Liver (tissue), 9 donors: Measurements from ENCODE around the gene PDZD2. TPM values are rescaled to one million over a fixed set of nuclear protein-coding genes. Genes with fewer than 3 reads are reported as not detected.

Source experiments
- DNase-seq: peaks from one replicate; pipeline ENCODE4 v3.0.0-alpha.2; 2017; ENCODE audit warnings: low spot score
- H3K27ac ChIP-seq, 2 donors: one replicate each; pipeline ENCODE4 v1.7.0; 2013; ENCODE audit warnings: inconsistent platforms in 2 of 2, low read length in 2 of 2, control low read depth in 1 of 2, low read depth in 1 of 2, mild to moderate bottlenecking in 1 of 2
- H3K27me3 ChIP-seq, 4 donors: one replicate each; pipeline versions ENCODE4 v1.6.1 to v1.7.0; 2013; ENCODE audit warnings: low read length in 3 of 4, inconsistent platforms in 1 of 4, mild to moderate bottlenecking in 1 of 4, moderate library complexity in 1 of 4; ENCODE audit not compliant: control insufficient read depth in 4 of 4, insufficient read depth in 4 of 4
- H3K36me3 ChIP-seq, 4 donors: one replicate each; pipeline versions ENCODE4 v1.6.1 to v1.7.0; 2013; ENCODE audit warnings: low read length in 3 of 4, mild to moderate bottlenecking in 3 of 4, low read depth in 1 of 4, moderate library complexity in 1 of 4; ENCODE audit not compliant: control insufficient read depth in 4 of 4, insufficient read depth in 3 of 4
- H3K4me1 ChIP-seq, 4 donors: one replicate each; pipeline versions ENCODE4 v1.6.1 to v1.7.0; 2013; ENCODE audit warnings: low read length in 3 of 4, mild to moderate bottlenecking in 3 of 4, moderate library complexity in 1 of 4; ENCODE audit not compliant: control insufficient read depth in 4 of 4, insufficient read depth in 4 of 4
- H3K4me3 ChIP-seq, 3 donors: one replicate each; pipeline versions ENCODE4 v1.6.1 to v1.7.0; 2013; ENCODE audit warnings: low read length in 3 of 3, control low read depth in 1 of 3, low read depth in 1 of 3, mild to moderate bottlenecking in 1 of 3
- H3K9ac ChIP-seq, 2 donors: one replicate each; pipeline ENCODE4 v1.7.0; 2013; ENCODE audit warnings: low read length in 2 of 2, mild to moderate bottlenecking in 2 of 2, moderate library complexity in 2 of 2, control low read depth in 1 of 2, low read depth in 1 of 2
- H3K9me3 ChIP-seq, 4 donors: one replicate each; pipeline versions ENCODE4 v1.6.1 to v1.7.0; 2013; ENCODE audit warnings: low read length in 3 of 4; ENCODE audit not compliant: control insufficient read depth in 4 of 4
- EGR1 ChIP-seq, 2 donors: IDR thresholded peaks; 2 replicates each; pipeline ENCODE4 v1.6.1; 2016 to 2018; ENCODE audit warnings: antibody characterized with exemption in 2 of 2, low read depth in 2 of 2
- FOXA1 ChIP-seq: IDR thresholded peaks from 2 replicates; pipeline ENCODE4 v1.6.1; 2016; ENCODE audit warnings: antibody characterized with exemption
- FOXA2 ChIP-seq: IDR thresholded peaks from 2 replicates; pipeline ENCODE4 v1.6.1; 2016; ENCODE audit warnings: antibody characterized with exemption
- GABPA ChIP-seq, 2 donors: IDR thresholded peaks in 1 of 2; conservative IDR thresholded peaks in 1 of 2; 2 replicates each; pipeline ENCODE4 v1.6.1; 2016; ENCODE audit warnings: antibody characterized with exemption in 2 of 2, mild to moderate bottlenecking in 1 of 2, moderate library complexity in 1 of 2
- HNF4A ChIP-seq, 2 donors: conservative IDR thresholded peaks; 2 replicates each; pipeline ENCODE4 v1.6.1; 2016; ENCODE audit warnings: antibody characterized with exemption in 2 of 2, mild to moderate bottlenecking in 2 of 2
- HNF4G ChIP-seq: IDR thresholded peaks from 2 replicates; pipeline ENCODE4 v1.6.1; 2016; ENCODE audit warnings: antibody characterized with exemption
- JUND ChIP-seq, 2 donors: IDR thresholded peaks; 2 replicates each; pipeline ENCODE4 v1.6.1; 2016; ENCODE audit warnings: antibody characterized with exemption in 2 of 2
- NR2F2 ChIP-seq: IDR thresholded peaks from 2 replicates; pipeline ENCODE4 v1.6.1; 2016; ENCODE audit warnings: antibody characterized with exemption
- RAD21 ChIP-seq, 2 donors: IDR thresholded peaks; 2 replicates each; pipeline ENCODE4 v1.6.1; 2016; ENCODE audit warnings: antibody characterized with exemption in 2 of 2, mild to moderate bottlenecking in 2 of 2
- RXRA ChIP-seq, 2 donors: IDR thresholded peaks; 2 replicates each; pipeline ENCODE4 v1.6.1; 2017 to 2018; ENCODE audit warnings: antibody characterized with exemption in 2 of 2, mild to moderate bottlenecking in 1 of 2
- SP1 ChIP-seq: IDR thresholded peaks from 2 replicates; pipeline ENCODE4 v1.6.1; 2018; ENCODE audit warnings: antibody characterized with exemption, mild to moderate bottlenecking
- TAF1 ChIP-seq: conservative IDR thresholded peaks from 2 replicates; pipeline ENCODE4 v1.6.1; 2016; ENCODE audit warnings: antibody characterized with exemption, mild to moderate bottlenecking
- YY1 ChIP-seq: IDR thresholded peaks from 2 replicates; pipeline ENCODE4 v1.6.1; 2016; ENCODE audit warnings: antibody characterized with exemption, mild to moderate bottlenecking
- WGBS: extraction: QIAGEN DNeasy Blood & Tissue Kit; methylation state at CpG from one replicate; pipeline ENCODE4 v1.1.7; 2013; 5-methylcytosine and 5-hydroxymethylcytosine counted together
- polyA plus RNA-seq, 2 donors: library from polyadenylated mRNA; stranded (reverse) in 1 of 2; unstranded in 1 of 2; fragments of 200-250 nt in 1 of 2; fragments of >200 nt in 1 of 2; fragmentation: Nextera tagmentation in 1 of 2; extraction: Ambion mirVana in 1 of 2; gene quantifications; one replicate each; pipeline versions ENCODE4 v1.2.1 to v1.2.3, GENCODE V29; 2013 to 2015
- total RNA-seq, 2 donors: library from RNA; depleted of rRNA; stranded (reverse); fragments of >200 nt; gene quantifications; one replicate each; pipeline ENCODE4 v1.2.3, GENCODE V29; 2014
- TF ChIP-seq, protein P1 (sequence below): IDR thresholded peaks from 2 replicates; pipeline ENCODE4 v1.6.1; 2016; ENCODE audit warnings: antibody characterized with exemption
- TF ChIP-seq, protein P2 (sequence below): fragments of 150-350 bp; IDR thresholded peaks from 2 replicates; pipeline ENCODE4 v1.5.1; 2017; ENCODE audit warnings: improper control_type of control experiment, low read depth, low read length; ENCODE audit not compliant: missing input control
- TF ChIP-seq, protein P3 (sequence below): IDR thresholded peaks from 2 replicates; pipeline ENCODE4 v1.6.1; 2016; ENCODE audit warnings: antibody characterized with exemption, mild to moderate bottlenecking
- donor health status: healthy.
- donor health status: healthy.
- donor health status: healthy.
- donor health status: healthy.
- donor health status: healthy.

The PDZD2 gene
- total and polyA plus RNA-seq, 4 donors = 0.27 to 1.1 (median 0.54) TPM

DNA sequence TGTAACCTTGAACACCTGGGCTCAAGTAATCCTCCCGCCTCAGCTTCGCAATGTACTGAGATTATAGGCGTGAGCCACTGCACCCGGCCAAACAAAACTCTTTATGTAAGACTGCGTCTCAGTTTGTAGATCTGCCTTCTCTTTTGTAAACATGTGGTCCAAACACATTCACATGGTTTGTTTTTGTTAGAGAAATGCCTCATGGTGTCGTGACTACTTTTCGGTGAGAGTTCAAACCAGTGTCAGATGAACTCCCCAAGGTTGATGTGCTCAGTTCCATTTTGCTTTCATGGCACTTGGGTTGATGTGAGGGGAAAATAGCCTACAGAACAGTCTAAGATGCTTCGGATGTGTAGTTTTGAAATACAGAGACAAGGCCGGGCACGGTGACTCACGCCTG lies 303.6 kb downstream of the PDZD2 start:
- 85% methylated on average over 11 of the region's 11 CpGs for WGBS
- TF ChIP-seq RAD21 (IDR thresholded peaks at IDR 0.05) = no peak
- TF ChIP-seq YY1 = no peak
- TF ChIP-seq HNF4A (conservative IDR thresholded peaks at IDR 0.05) = no peak
- no peak for TF ChIP-seq NR2F2
- TF ChIP-seq EGR1 (IDR thresholded peaks at IDR 0.05; ENCODE audit: low read depth in 2 of 2) = no peak
- TF ChIP-seq, protein P1, sequence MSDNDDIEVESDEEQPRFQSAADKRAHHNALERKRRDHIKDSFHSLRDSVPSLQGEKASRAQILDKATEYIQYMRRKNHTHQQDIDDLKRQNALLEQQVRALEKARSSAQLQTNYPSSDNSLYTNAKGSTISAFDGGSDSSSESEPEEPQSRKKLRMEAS = no peak
- TF ChIP-seq, protein P2, sequence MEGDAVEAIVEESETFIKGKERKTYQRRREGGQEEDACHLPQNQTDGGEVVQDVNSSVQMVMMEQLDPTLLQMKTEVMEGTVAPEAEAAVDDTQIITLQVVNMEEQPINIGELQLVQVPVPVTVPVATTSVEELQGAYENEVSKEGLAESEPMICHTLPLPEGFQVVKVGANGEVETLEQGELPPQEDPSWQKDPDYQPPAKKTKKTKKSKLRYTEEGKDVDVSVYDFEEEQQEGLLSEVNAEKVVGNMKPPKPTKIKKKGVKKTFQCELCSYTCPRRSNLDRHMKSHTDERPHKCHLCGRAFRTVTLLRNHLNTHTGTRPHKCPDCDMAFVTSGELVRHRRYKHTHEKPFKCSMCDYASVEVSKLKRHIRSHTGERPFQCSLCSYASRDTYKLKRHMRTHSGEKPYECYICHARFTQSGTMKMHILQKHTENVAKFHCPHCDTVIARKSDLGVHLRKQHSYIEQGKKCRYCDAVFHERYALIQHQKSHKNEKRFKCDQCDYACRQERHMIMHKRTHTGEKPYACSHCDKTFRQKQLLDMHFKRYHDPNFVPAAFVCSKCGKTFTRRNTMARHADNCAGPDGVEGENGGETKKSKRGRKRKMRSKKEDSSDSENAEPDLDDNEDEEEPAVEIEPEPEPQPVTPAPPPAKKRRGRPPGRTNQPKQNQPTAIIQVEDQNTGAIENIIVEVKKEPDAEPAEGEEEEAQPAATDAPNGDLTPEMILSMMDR = no peak
- no peak for TF ChIP-seq JUND (IDR thresholded peaks at IDR 0.05)
- TF ChIP-seq, protein P3, sequence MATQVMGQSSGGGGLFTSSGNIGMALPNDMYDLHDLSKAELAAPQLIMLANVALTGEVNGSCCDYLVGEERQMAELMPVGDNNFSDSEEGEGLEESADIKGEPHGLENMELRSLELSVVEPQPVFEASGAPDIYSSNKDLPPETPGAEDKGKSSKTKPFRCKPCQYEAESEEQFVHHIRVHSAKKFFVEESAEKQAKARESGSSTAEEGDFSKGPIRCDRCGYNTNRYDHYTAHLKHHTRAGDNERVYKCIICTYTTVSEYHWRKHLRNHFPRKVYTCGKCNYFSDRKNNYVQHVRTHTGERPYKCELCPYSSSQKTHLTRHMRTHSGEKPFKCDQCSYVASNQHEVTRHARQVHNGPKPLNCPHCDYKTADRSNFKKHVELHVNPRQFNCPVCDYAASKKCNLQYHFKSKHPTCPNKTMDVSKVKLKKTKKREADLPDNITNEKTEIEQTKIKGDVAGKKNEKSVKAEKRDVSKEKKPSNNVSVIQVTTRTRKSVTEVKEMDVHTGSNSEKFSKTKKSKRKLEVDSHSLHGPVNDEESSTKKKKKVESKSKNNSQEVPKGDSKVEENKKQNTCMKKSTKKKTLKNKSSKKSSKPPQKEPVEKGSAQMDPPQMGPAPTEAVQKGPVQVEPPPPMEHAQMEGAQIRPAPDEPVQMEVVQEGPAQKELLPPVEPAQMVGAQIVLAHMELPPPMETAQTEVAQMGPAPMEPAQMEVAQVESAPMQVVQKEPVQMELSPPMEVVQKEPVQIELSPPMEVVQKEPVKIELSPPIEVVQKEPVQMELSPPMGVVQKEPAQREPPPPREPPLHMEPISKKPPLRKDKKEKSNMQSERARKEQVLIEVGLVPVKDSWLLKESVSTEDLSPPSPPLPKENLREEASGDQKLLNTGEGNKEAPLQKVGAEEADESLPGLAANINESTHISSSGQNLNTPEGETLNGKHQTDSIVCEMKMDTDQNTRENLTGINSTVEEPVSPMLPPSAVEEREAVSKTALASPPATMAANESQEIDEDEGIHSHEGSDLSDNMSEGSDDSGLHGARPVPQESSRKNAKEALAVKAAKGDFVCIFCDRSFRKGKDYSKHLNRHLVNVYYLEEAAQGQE = no peak
- TF ChIP-seq FOXA1 = no peak
- no peak for TF ChIP-seq TAF1
- no peak for TF ChIP-seq SP1
- H3K36me3 ChIP-seq = no peaks in the 10 kb centered on the region
- no peak for DNase-seq
- no peak overlapping the region for H3K9ac ChIP-seq
- H3K27ac ChIP-seq = no peak overlapping the region
- no peak overlapping the region for H3K4me3 ChIP-seq
- H3K27me3 ChIP-seq = no peaks in the 10 kb centered on the region
- H3K4me1 ChIP-seq = no peaks in the 10 kb centered on the region
- no peaks in the 10 kb centered on the region for H3K9me3 ChIP-seq

DNA sequence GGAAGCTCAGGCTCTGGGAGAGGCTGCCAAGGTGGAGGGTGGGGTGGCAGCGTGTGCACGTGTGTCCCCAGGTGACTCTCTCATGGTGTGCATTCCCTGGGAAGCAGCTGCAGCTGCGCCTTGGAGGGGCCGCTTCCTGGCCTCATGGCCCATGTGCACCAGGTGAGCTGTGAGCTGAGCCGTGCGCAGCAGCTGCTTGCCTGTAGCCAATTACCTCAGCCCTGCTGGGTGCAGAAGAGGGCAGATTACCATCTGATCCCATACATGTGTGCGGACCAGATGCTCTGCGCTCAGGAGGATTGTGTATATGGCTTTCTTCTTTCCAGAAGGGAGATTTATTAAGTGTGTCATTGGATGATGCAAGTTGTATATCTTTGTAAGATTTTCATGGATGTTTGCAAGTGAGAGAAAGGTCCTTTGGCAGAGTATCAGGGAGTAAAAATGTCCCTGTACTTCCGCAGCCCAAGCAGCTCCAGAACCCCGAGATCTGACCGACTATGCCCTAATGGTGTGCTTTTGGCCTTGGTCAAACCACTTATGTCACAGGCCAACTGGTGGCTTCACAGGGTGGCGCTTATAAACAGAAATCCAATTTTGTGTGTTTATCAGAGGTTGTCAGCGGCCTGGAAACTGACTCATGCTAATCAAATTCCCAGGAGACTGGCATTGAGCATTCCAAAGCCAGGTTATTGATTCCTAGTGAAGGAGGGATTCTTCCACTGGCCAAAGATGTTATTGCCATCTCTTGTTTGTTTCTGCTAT lies 305.9 kb downstream of the PDZD2 start:
- H3K9me3 ChIP-seq = no peaks in the 10 kb centered on the region
- H3K27ac ChIP-seq = no peak overlapping the region
- no peak overlapping the region for H3K4me3 ChIP-seq
- H3K9ac ChIP-seq = no peak overlapping the region
- no peaks in the 10 kb centered on the region for H3K4me1 ChIP-seq
- TF ChIP-seq SP1 (no peak), RXRA (IDR thresholded peaks at IDR 0.05) (no peak), TAF1 (no peak), GABPA (IDR thresholded peaks at IDR 0.05 in 1 of 2, conservative IDR thresholded peaks at IDR 0.05 in 1 of 2) (no peak), FOXA2 (no peak), RAD21 (IDR thresholded peaks at IDR 0.05) (no peak), JUND (IDR thresholded peaks at IDR 0.05) (no peak), YY1 (no peak), HNF4G (no peak), HNF4A (conservative IDR thresholded peaks at IDR 0.05) (no peak), EGR1 (IDR thresholded peaks at IDR 0.05; ENCODE audit: low read depth in 2 of 2) (no peak)
- TF ChIP-seq, protein P3 = no peak
- TF ChIP-seq, protein P1 = no peak
- TF ChIP-seq, protein P2 = no peak
- no peaks in the 10 kb centered on the region for H3K36me3 ChIP-seq
- DNase-seq = no peak
- H3K27me3 ChIP-seq = no peaks in the 10 kb centered on the region
- 82% methylated on average over 13 of the region's 13 CpGs for WGBS
